Choroid plexus epithelial cell (primary cell): ENCODE results near the gene RPS19BP1.
A peak's percentile ranks its signal among the peaks of the same experiment; 100 is the strongest.

Experiments used
- DNase-seq: peaks from one replicate; pipeline ENCODE4 v3.0.0-alpha.2; 2010; ENCODE audit warnings: low read depth
- H3K4me3 ChIP-seq: 2 replicates; pipeline ENCODE4 v1.5.1; 2011; ENCODE audit warnings: low read depth, mild to moderate bottlenecking, control low read depth, low read length, moderate library complexity
- CTCF ChIP-seq: conservative IDR thresholded peaks from 2 replicates; pipeline ENCODE4 v1.5.1; 2011; ENCODE audit warnings: low read depth, mild to moderate bottlenecking, control low read depth, inconsistent platforms, low read length, moderate library complexity

Gene RPS19BP1

GRCh38 chr22:39535357-39535725 lies 2.8 kb upstream of the RPS19BP1 start:
- DNase-seq: no peak
- no peak overlapping the region for H3K4me3 ChIP-seq
- no peak for TF ChIP-seq CTCF

GRCh38 chr22:39534591-39535356 lies 2.2 kb upstream of the RPS19BP1 start:
- TF ChIP-seq CTCF: peak; percentile 81
- peak overlapping the region; percentile 34 for H3K4me3 ChIP-seq
- peak; percentile 69 for DNase-seq

- no peak overlapping the region for H3K4me3 ChIP-seq
- no peak for DNase-seq
- no peak for TF ChIP-seq CTCF
Measured at GRCh38 chr22:39534092-39534506, 1.6 kb upstream of the RPS19BP1 start.

- TF ChIP-seq CTCF: peak; percentile 48
Measured at GRCh38 chr22:39530692-39531331, 1.7 kb downstream of the RPS19BP1 start.

GRCh38 chr22:39530116-39530515 lies 2.4 kb downstream of the RPS19BP1 start:
- TF ChIP-seq CTCF: no peak
- no peak for DNase-seq
- H3K4me3 ChIP-seq: no peak overlapping the region

More at GRCh38 chr22:39530692-39531331, 1.7 kb downstream of the RPS19BP1 start:
- DNase-seq: peak; percentile 74
- peak overlapping the region; percentile 12 for H3K4me3 ChIP-seq

- H3K4me3 ChIP-seq: peak overlapping the region; percentile 3
- DNase-seq: no peak
- no peak for TF ChIP-seq CTCF
Measured at GRCh38 chr22:39529487-39529851, 3.1 kb downstream of the RPS19BP1 start.
